GM11168 (cell line): Measurements from ENCODE around the gene TNNI2.

Experiments
- in situ Hi-C: fragments of 300-500 bp; cut with MboI; formaldehyde crosslinking; loops from one replicate; pipeline ENCODE4 v1.12.0; 2022; ENCODE audit warnings: low sequenced_read_pairs; ENCODE audit not compliant: unreplicated experiment

The TNNI2 gene

DNA sequence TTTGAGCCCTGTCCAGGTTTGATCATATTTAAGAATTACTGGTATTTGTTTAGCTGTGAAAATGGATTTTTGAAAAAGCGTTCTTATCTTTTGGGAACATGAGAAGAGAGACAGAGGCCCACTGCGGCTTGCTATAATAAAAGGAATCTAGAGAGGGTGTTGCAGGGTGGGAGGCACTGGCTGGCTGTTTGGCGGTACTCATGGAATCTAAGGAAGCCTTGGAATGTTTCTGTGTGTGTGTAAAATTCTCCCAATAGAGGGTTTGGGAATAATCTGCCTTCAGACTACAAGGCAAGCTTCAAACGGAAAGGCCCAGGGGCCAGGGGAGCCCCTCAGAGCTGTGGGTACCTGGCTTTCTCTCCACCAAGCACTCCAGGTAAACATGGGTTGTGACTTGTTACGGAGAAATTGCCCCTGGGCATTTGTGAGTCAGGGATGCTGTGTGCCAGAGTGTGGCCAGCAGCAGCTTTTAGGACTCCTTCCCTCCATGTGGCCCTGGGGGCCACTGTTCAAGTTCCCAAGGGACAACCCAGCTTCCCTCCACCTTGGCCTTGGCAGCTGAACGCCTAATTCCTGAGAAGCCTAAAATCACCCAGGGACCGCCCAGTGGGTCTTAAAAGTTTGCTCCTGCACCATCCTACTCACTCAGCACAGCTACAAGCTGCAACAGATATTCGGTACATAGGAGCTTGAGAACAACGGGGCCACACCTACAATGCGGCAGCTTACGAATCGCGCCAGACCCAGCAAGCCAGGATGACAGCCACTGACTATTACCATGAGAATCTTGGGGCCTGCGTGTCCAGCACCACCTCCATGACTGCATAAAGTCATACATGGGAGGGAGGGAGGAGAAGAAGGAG lies 18.1 kb upstream of the TNNI2 start:
- in situ Hi-C loops = no loop called here

GRCh38 chr11:1821562-1821961 lies 17.2 kb upstream of the TNNI2 start:
- in situ Hi-C loops = no loop called here

DNA sequence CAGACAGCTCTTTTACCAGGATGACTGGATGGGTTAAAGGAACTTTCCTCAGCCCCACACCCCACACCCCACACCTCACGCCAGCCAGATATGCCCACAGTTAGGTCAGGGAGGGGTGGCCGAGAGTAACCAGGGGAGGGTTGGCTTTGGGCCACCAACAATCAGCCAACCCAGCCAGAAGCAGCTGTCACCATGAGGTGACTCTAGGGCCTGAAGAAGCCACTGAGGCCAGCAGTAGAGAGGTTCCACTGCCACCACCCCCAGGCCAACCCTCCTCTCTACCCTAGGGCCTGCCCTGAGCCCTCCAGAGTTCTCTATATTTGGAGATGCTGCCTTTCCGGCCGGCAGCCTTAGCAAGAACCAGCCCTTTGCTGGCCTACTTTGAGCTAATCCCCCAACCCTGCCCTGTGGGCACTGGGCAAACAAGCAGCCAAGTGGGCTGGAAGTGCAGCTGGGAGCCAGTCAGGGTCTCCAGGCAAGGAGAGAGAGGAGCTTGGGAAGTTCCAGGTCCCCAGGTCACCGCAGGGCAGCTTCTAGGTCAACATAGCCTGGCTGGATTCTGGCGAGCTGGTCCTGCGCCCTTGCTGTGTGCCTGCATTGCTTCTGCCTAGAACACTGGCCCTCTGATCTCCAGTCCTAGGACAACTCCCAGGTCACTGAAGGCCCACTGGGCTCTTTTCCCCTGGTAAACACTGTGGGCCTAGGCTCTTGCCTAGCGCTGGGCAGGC lies 16.0 kb upstream of the TNNI2 start:
- in situ Hi-C loops = no loop called here

DNA sequence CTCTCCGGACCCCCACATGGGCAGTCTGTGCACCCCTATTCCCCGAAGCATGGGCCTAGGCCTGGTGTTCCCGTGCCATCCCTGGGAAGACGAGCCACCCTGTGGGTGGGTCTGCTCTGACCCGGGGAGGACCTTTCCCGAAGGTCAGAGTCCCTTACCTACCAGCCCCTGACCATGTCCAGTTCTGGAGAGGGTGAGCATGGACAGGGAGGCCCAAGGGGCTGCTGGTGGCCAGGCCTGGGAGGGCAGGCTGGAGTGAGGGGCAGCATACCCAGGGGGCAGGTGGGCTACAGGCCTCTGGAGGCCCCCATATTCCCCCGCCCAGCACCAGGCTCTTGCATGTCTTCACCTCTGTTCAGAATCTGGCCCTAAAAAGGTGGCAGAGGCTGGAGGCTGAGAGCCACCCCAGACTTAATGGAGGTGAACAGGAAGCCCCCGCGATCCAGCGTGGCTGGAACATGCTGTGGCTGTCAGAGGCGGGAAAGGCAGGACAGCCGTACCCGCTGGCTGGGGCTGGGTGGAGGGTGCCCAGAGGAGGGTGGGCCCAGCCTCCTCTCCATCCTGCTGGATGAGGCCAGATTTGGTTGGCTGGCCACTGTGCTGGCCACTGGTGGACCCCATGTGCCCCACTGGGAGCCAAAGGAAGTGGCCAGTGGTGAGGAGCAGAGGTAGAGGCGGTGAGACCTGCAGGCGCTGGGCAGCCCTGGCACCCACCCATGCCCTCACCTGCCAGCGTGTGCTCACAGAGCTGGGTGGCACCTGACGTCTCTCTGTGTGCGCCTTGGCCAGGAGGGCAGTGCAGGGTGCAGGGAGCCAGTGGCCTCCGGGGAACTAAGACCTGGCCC lies 15.2 kb upstream of the TNNI2 start:
- in situ Hi-C loops = no loop called here

- in situ Hi-C loops = no loop called here
These were observed 14.4 kb upstream of the TNNI2 start for GRCh38 chr11:1824221-1825038.

- in situ Hi-C loops = no loop called here
These were observed 13.6 kb upstream of the TNNI2 start for GRCh38 chr11:1825039-1825740.

DNA sequence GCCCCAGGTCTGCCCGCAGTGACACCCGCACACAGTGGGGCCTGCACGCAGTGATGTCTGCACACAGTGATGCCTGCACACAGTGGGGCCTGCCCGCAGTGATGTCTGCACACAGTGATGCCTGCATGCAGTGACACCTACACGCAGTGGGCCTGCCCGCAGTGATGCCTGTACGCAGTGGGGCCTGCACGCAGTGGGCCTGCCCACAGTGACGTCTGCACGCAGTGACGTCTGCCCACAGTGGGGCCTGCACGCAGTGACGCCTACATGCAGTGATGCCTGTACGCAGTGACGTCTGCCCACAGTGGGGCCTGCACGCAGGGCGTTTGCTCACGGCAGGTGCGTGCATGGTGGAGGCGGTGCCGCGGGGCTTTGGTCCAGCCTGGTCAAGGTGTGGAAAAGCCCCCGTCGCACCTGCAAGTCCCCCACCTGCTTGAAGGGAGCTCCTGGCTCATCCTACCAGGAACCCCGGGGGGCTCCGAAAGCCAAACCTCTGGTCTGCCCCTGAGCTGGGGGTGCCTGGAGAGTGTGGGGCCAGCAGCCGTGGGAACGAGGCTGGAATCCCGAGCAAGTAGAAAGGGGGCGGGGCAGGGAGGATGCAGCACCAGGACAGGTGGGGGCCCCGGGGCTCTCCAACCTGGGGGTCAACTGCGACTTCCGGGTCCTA lies 12.9 kb upstream of the TNNI2 start:
- in situ Hi-C loops = no loop called here

- in situ Hi-C loops = no loop called here
These were observed 12.2 kb upstream of the TNNI2 start for GRCh38 chr11:1826552-1827094.

GRCh38 chr11:1827095-1827813 lies 11.5 kb upstream of the TNNI2 start:
- in situ Hi-C loops = no loop called here

GRCh38 chr11:1827931-1828330 lies 10.8 kb upstream of the TNNI2 start:
- in situ Hi-C loops = no loop called here

DNA sequence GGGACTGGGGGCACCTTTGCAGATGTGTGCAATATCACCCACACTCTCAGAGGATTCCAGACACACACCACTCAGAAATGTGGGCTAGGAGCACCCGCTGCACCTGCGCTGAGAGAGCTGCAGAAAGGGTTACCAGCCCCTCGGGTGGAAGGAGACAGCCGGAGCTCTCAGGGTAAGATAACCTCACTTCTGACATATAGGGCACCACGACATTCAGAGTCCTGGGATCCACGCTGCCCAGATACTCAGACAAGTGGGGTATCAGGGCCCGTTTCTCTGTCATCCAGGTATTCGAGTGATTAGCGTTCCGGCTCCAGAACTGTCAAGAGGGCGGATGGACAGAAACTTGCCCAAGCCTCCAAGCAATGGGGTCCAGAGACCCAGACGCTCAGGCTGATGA lies 10.2 kb upstream of the TNNI2 start:
- in situ Hi-C loops = no loop called here

- in situ Hi-C loops = no loop called here
These were observed 9.6 kb upstream of the TNNI2 start for GRCh38 chr11:1829039-1829820.

DNA sequence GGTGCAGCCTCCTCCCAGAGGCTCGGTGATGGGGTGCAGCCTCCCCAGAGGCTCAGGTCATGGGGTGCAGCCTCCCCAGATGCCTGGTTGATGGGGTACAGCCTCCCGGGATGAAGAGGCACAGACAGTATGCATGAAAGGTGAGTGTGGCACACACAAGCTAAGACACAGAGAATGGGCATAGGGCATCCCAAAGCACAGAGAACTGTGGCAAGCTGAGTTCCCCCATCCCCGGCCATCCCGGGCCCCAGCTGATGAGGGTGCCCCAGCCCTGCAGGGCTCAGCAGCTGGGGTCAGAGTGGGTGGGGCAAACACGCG lies 8.8 kb upstream of the TNNI2 start:
- in situ Hi-C loops = no loop called here

DNA sequence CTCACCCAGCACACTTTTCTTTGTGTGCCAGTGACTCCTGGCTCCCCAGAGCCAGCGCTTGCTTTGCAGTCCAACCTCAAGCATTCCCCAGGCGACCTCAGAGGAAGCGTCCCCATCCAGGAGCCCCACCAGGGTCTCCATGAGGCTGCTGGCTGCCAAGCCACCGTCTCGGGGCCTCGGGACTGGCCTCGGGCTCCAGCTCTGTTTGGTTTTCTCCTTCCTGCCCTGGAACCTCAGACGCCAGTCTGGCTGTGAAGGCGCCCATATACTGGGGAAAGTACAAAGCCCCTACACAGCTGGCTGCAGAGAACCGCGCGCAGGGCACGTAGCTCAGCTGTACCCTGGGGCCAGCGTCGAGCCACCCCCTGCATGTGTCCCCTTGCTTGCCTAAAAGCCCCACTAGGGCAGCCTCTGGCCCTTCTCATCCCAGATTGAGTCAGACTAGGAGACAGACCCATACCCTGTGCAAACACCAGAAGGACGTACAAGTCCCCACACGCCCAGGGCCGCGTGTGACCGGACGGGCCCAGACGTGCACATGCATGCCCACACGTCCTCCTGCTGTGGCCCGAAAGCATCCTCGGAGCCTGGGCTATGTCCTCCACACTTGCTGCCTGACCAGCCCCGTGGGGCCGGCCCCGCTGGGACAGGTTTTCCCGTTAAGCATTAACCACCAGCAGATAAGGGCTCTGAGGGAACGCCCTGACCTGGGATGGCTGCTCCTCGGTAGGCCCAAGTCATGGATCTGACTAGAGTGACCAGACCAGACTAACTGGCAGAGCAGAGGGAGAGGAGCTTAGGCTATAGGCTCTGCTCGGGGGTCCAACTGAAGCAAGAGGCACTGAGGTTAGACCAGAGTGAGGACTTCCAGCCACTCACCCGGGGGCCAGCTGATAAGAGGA lies 8.2 kb upstream of the TNNI2 start:
- in situ Hi-C loops = no loop called here

DNA sequence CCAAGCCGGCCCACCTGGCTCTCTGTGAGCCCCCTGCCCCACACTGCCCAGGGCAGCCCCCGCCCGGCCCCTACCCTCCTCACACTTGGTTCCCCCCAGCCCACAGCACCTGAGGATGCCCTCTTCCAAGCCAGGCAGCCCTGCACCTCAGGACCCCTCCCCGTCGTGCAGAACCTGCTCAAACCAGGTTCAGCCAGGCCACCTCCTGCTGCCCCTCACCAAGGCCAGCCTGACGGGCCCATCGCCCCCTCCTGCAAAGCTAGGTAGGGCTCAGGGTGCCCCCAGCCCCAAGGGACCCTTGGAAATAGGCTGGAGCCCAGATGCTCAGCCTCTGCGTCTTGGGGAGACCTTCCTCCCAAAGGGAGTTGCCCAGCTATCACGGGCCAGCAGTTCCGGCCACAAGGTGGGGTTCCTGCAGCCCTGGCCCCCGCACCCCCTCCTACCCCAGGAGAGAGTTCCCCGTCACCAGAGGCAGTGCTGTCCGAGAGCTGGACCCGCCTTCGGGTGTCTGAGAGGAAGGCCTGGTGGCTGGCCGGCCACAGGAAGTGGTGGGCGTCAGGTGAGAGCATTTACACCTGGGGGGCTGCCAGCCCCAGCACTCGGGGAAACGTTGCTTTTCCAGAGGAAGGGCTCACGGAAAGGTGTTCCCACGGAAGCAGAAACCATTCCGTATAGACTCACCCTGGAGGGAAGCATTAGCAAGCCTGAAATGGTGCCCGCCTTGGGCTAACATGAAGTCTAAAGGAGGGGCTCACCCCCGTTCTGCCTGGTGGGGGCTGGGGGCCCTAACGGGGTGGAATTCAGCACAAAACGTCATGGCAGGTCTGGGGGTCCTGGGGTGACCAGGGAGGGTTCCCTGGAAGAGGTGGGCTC lies 7.2 kb upstream of the TNNI2 start:
- in situ Hi-C loops = no loop called here
